Rectal smooth muscle tissue (tissue), 1 donor: ENCODE data around the gene IQCK.

Source experiments
- H3K27ac ChIP-seq: one replicate; pipeline ENCODE4 v1.7.0; 2013; ENCODE audit warnings: low read depth, low read length, inconsistent platforms
- H3K27me3 ChIP-seq: one replicate; pipeline ENCODE4 v1.7.0; 2013; ENCODE audit warnings: low read length; ENCODE audit not compliant: control insufficient read depth, insufficient read depth
- H3K36me3 ChIP-seq: one replicate; pipeline ENCODE4 v1.7.0; 2013; ENCODE audit warnings: low read length; ENCODE audit not compliant: control insufficient read depth, insufficient read depth
- H3K4me1 ChIP-seq: one replicate; pipeline ENCODE4 v1.7.0; 2013; ENCODE audit warnings: low read length; ENCODE audit not compliant: control insufficient read depth, insufficient read depth
- H3K4me3 ChIP-seq: one replicate; pipeline ENCODE4 v1.7.0; 2013; ENCODE audit warnings: low read length
- H3K9ac ChIP-seq: one replicate; pipeline ENCODE4 v1.7.0; 2013; ENCODE audit warnings: low read length

Gene IQCK

DNA sequence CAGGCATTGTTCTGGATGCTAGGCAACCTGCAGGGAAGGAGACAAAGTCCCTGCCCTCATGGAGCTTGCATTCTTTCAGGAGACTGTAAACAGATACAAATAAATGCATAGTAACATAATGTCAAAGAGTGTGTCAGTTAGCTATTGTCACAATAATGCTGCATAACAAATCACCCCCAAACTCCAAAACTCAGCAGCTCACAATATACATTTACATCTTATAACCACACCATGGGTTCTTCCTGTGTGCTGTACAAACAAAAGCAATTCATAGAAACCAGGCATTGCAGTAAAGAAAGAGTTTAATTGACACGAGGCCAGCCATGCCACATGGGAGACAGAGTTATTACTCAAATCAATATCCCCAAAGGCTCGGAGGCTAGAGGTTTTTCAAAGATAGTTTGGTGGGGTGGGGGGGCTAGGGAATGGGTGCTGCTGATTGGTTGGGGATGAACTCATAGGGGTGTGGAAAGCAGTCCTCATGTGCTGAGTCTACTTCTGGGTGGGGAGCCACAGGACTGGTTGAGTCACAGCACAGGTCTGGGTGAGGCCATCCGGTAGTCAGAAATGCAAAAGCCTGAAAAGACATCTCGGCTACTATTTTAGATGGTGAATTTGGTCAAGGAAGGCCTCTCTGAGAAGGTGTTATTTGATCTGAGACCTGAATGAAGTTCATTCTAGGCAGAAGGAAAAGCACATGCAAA is 87.5 kb downstream of the IQCK start:
- H3K27ac ChIP-seq, result no peak overlapping the region
- no peak overlapping the region for H3K4me3 ChIP-seq
- H3K4me1 ChIP-seq, result no peaks in the 10 kb centered on the region
- H3K27me3 ChIP-seq, result no peaks in the 10 kb centered on the region
- no peak overlapping the region for H3K9ac ChIP-seq
- no peaks in the 10 kb centered on the region for H3K36me3 ChIP-seq

DNA sequence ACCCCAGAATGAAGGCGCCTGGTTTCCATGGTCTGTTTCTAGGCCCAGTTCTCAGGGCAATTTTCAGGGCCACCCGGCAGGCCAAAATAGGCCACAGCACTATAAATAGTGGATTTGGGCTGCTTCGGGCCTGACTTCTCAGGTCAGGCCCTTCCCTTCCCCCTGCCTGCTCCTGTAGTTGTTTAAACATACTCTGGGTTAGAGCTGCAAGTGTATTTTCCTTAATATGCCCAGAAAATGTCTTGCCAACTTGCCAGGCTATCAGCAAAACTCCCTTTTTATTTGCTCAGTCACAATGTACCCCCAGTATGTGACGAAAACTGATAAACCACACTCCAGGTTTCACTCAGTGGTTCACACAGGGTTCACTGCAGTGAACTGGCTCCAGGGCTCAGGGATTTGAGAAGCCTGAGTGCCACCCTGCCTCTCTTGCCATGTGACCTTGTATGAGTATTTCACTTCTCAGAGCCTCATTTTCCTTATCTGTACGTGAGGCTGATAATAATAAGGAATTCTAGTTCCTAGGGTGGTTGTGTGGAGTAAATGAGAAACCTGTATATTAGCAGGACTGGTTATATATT is 90.1 kb downstream of the IQCK start:
- no peak overlapping the region for H3K9ac ChIP-seq
- H3K27ac ChIP-seq, result no peak overlapping the region
- no peaks in the 10 kb centered on the region for H3K4me1 ChIP-seq

DNA sequence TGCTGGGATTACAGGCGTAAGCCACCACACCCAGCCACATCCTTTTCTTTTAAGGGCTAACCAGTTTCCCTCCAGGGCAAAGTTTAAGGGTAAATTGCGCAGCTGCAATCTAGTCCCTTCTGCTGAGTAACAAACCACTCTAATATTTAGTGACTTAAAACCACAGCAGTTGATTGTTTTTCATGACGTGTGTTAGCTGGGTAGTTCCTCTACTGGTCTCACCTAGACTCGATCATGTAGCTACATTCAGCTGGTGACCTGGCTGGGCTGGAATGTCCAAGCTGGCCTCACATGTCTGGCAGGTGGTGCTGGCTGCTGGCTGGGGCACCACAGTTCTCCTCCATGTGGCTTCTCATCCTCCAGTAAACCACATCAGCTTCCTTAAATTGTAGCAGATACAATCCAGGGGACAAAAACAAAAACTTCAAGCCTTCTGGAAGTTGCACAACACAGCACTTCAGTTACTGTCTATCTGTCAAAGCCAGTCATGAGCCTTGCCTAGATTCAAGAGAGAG is 91.1 kb downstream of the IQCK start:
- Histone ChIP-seq H3K9ac (no peak overlapping the region), H3K4me3 (no peak overlapping the region), H3K27me3 (no peaks in the 10 kb centered on the region), H3K4me1 (no peaks in the 10 kb centered on the region), H3K36me3 (no peaks in the 10 kb centered on the region), H3K27ac (no peak overlapping the region)

More for the DNA sequence above, 90.1 kb downstream of the IQCK start:
- Histone ChIP-seq H3K4me3 (no peak overlapping the region), H3K36me3 (no peaks in the 10 kb centered on the region), H3K27me3 (no peaks in the 10 kb centered on the region)

DNA sequence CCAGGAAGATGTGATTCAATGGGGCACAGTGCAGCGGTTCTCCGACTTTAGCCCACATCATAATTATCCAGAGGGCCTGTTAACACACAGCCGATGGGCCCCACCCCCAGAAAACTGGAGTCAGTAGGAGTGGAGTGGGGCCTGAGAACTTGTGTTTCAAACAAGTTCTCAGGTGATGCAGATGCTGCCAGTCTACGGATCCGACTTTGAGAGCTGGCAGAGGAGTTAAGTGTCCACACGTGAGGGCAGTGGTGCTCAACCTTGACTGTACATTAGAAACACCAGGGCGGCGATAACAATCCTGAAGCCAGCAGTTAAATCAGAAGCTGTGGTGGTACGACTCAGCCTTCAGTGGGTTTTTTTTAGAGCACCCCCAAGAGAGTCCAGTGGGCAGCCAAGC is 91.6 kb downstream of the IQCK start:
- Histone ChIP-seq H3K4me3 (no peak overlapping the region), H3K27ac (no peak overlapping the region)

DNA sequence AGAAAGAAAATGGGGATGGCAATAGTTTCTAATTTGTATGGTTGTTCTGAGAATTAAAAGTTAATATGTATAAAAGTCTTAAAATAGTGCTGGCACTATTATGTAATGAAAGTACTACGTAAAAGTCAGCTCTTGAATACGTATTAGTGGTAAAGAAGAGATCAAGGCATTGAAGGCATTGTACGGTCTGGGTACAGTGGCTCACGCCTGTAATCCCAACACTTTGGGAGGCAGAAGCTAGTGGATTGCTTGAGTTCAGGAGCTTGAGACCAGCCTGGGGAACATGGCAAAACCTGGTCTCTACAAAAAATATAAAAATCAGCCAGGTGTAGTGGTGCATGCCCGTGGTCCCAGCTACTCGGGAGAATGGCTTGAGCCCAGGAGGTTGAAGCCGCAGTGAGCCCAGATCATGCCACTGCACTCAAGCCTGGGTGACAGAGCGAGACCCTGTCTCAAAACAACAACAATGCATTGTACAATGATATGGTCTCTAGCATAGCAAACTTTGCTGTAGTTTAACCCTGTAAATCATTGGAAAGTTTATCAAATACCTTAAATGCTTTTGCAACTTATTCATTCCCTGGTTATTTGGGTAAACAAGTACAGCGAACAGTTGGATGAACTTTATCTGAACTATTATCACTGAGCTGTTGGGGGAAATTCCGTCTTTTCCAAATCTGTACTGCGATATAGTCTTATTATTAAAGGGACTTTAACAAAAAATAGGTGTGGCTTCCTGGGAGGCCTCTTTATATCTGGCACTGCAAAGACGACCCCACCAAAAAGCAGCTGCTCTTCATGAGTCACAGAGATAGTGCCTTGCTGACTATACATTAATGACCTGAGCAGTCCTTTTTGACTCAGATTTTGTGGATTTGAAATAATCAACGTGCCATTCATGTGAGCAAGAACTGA is 93.0 kb downstream of the IQCK start:
- H3K27ac ChIP-seq, result no peak overlapping the region
- H3K27me3 ChIP-seq, result no peaks in the 10 kb centered on the region
- no peaks in the 10 kb centered on the region for H3K4me1 ChIP-seq
- no peak overlapping the region for H3K4me3 ChIP-seq
- no peaks in the 10 kb centered on the region for H3K36me3 ChIP-seq
- H3K9ac ChIP-seq, result no peak overlapping the region

More for the DNA sequence above, 91.6 kb downstream of the IQCK start:
- H3K9ac ChIP-seq, result no peak overlapping the region
- no peaks in the 10 kb centered on the region for H3K36me3 ChIP-seq
- no peaks in the 10 kb centered on the region for H3K27me3 ChIP-seq
- no peaks in the 10 kb centered on the region for H3K4me1 ChIP-seq

DNA sequence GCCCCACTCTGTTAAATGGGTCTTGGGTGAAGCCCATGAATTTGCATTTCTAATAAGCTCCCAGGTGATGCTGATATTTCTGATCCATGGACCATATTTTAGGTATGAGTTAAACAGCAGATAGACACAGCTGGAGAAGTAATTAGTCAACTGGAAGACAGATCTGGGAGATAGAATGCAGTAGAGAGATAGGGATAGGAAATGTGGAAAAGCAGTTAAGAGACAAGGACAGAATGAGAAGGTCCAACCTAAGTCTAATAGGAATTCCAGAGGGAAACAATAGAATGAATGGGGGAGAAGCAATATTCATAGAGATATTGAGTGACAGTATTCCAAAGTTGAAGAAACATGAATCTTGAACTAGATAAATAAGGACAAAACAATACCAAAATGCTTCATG is 94.9 kb downstream of the IQCK start:
- H3K4me3 ChIP-seq, result no peak overlapping the region
- no peaks in the 10 kb centered on the region for H3K4me1 ChIP-seq
- H3K9ac ChIP-seq, result no peak overlapping the region
- H3K27ac ChIP-seq, result no peak overlapping the region
- no peaks in the 10 kb centered on the region for H3K36me3 ChIP-seq
- no peaks in the 10 kb centered on the region for H3K27me3 ChIP-seq

DNA sequence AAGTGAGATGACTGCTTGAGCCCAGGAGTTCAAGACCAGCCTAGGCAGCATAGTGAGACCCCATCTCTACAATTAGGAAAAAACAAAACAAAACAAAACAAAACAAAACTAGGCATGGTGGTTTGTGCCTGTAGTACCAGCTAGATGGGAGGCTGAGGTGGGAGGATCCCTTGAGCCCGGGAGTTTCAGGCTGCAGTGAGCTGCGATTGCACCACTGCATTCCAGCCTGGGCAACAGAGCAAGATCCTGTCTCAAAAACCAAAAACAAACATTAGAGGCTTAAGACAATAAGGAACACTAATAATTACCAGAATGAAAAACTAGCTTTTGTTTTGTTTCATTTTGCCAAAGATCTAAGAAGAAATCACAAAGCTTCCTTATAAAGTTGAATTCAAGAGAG is 97.3 kb downstream of the IQCK start:
- H3K27ac ChIP-seq, result no peak overlapping the region
- H3K27me3 ChIP-seq, result no peaks in the 10 kb centered on the region
- H3K4me3 ChIP-seq, result no peak overlapping the region
- no peaks in the 10 kb centered on the region for H3K36me3 ChIP-seq
- no peaks in the 10 kb centered on the region for H3K4me1 ChIP-seq
- H3K9ac ChIP-seq, result no peak overlapping the region

DNA sequence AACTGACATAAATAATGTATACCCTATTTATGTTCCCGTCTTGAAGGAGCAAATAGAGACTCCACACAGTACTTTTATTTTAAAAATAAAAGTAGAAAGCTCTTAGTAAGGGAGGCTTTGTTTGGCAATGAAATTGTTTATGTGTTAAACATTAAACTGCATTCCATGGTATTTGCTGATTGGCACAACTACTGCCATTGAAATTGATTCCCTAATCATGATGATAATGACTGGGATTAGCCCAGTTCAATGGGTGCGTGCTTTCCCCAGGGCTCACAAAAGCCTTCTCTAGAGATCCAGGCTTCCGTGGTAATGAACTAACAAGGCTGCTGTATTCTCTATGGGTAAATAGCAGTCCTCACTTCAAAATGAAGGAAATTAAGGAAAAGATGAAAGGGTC is 99.1 kb downstream of the IQCK start:
- H3K4me3 ChIP-seq, result no peak overlapping the region
- no peaks in the 10 kb centered on the region for H3K27me3 ChIP-seq
- no peak overlapping the region for H3K27ac ChIP-seq
- no peaks in the 10 kb centered on the region for H3K36me3 ChIP-seq
- no peak overlapping the region for H3K9ac ChIP-seq
- no peaks in the 10 kb centered on the region for H3K4me1 ChIP-seq

DNA sequence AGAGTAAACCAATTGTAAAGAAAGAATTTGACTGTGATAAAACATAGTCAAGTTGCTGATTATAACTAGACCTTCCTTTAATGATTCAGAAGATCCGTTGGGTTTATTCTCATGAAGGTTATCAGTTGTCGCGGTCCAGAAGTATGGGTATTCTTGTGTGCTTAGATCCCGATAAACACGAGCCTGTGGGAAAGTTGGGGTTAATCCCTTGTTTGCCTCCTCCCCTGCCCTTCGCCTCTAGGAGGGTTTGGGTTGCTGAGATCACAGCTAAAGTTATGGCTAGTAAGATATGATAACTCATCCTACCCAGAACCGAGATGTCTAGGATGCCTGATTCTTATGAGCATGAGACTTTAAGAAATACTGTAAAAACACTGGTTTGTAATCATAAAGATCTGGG is 99.8 kb downstream of the IQCK start:
- H3K36me3 ChIP-seq, result no peaks in the 10 kb centered on the region
- no peaks in the 10 kb centered on the region for H3K4me1 ChIP-seq
- H3K27me3 ChIP-seq, result no peaks in the 10 kb centered on the region
- no peak overlapping the region for H3K9ac ChIP-seq
- H3K4me3 ChIP-seq, result no peak overlapping the region
- H3K27ac ChIP-seq, result no peak overlapping the region

DNA sequence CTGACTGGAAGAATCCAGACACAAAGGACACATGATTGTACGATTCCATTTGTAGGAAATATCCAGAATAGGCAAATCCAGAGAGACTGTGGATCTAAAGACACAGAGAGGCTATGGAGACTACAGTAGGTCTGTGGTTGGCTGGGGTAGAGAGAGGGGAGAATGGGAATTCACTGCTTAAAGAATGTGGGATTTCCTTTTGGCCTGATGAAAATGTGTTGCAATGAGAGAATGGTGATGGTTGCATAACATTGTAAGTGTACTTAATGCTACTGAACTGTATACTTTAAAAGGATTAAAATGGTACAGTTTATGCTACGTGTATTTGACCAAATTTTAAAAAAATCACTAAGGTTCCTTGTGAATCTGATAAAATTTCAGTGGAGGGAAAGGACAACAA is 104.5 kb downstream of the IQCK start:
- Histone ChIP-seq H3K27me3 (no peaks in the 10 kb centered on the region), H3K9ac (no peak overlapping the region), H3K4me3 (no peak overlapping the region), H3K4me1 (no peaks in the 10 kb centered on the region), H3K36me3 (no peaks in the 10 kb centered on the region), H3K27ac (no peak overlapping the region)

DNA sequence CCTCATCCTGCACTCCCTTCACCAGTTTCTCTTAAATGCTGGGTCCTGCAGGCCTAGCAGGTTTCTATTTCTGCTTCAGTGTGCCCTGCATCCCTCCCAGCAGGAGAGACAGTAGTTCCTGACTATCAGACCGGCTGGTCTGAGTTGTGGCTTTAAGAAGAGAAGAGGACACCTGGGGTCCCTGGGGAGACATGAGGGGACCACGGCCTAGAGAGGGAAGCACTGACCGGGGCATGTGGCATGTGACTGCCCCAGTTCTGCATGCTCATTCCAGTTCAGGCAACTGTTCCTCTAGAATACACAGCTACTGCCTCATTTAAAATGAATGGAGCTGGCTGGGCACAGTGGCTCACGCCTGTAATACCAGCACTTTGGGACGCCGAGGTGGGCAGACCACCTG is 105.3 kb downstream of the IQCK start:
- Histone ChIP-seq H3K36me3 (no peaks in the 10 kb centered on the region), H3K9ac (no peak overlapping the region), H3K27me3 (no peaks in the 10 kb centered on the region), H3K4me1 (no peaks in the 10 kb centered on the region), H3K4me3 (no peak overlapping the region), H3K27ac (no peak overlapping the region)

DNA sequence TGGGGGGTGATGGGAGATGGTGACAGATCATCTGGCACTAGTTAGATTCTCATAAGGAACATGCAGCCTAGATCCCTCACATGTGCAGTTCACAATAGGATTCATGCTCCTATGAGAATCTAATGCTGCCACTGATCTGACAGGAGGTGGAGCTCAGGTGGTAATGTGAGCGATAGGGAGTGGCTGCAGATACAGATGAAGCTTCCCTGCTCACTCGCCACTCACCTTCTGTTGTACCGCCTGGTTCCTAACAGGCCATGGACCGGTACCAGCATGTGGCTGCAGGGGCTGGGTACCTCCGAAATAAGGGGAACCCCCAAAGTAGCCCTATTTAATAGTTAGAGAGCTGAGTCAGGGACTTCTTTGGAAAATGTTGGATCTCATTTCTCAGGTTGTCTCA is 106.1 kb downstream of the IQCK start:
- Histone ChIP-seq H3K27ac (no peak overlapping the region), H3K36me3 (no peaks in the 10 kb centered on the region), H3K4me1 (no peaks in the 10 kb centered on the region), H3K4me3 (no peak overlapping the region), H3K27me3 (no peaks in the 10 kb centered on the region), H3K9ac (no peak overlapping the region)
